Activated CD4-positive, alpha-beta T cell treated with anti-CD3 and anti-CD28 coated beads for 36 hours (primary cell): ENCODE results near the gene COMMD4. TPM values are rescaled to one million over a fixed set of nuclear protein-coding genes. Genes with fewer than 3 reads are reported as not detected.
"Not testable (repeated sequence)": the region's sequence is repeated elsewhere in the genome, so short reads cannot be mapped to it uniquely, and the experiment has no call there.

ENCODE experiments used
- ATAC-seq: fragments of 200-7000 bp; cut with Tn5 transposase; one replicate; pipeline ENCODE4 v1.10.0; 2021; ENCODE audit warnings: mild to moderate bottlenecking, moderate library complexity
- CTCF ChIA-PET: fragments of 350-600 bp; sonication (Branson Sonifier 250); formaldehyde crosslinking; loops from one replicate; lab custom pipeline; 2021; ENCODE audit warnings: antibody characterized with exemption; lab: Charles Lee
- POLR2A ChIA-PET: fragments of 350-600 bp; sonication (Branson Sonifier 250); formaldehyde crosslinking; loops from one replicate; lab custom pipeline; 2021; ENCODE audit warnings: antibody characterized with exemption, inconsistent platforms; lab: Charles Lee
- DNase-seq: peaks from one replicate; pipeline ENCODE4 v3.0.0-alpha.2; 2020
- H3K27ac Mint-ChIP-seq: one replicate; pipeline ENCODE4 v1.8.0; 2021; ENCODE audit warnings: mixed read lengths
- H3K27me3 Mint-ChIP-seq: one replicate; pipeline ENCODE4 v1.8.0; 2021; ENCODE audit warnings: mixed read lengths
- H3K36me3 Mint-ChIP-seq: one replicate; pipeline ENCODE4 v1.8.0; 2021; ENCODE audit warnings: low read depth, mixed read lengths
- H3K4me1 Mint-ChIP-seq: one replicate; pipeline ENCODE4 v1.8.0; 2021; ENCODE audit warnings: mixed read lengths
- H3K4me3 Mint-ChIP-seq: one replicate; pipeline ENCODE4 v1.8.0; 2021; ENCODE audit warnings: mild to moderate bottlenecking, moderate library complexity, mixed read lengths
- H3K9me3 Mint-ChIP-seq: one replicate; pipeline ENCODE4 v1.8.0; 2021; ENCODE audit warnings: low read depth, mixed read lengths
- intact Hi-C, 2 experiments: fragments of 100-400 bp; cut with DNase I in 1 of 2; cut with micrococcal nuclease in 1 of 2; formaldehyde crosslinking; loops; one replicate each; pipeline versions ENCODE4 v1.14.2 to v1.15.1; 2022 to 2024; cut with DNase I, micrococcal nuclease
- total RNA-seq, 2 experiments: library from RNA; stranded (reverse); gene quantifications; one replicate each; pipeline ENCODE4 v1.2.3, GENCODE V29; 2021

COMMD4 gene
- total RNA-seq, result 10 to 100 TPM; 47.1 to 67.8 TPM

DNA sequence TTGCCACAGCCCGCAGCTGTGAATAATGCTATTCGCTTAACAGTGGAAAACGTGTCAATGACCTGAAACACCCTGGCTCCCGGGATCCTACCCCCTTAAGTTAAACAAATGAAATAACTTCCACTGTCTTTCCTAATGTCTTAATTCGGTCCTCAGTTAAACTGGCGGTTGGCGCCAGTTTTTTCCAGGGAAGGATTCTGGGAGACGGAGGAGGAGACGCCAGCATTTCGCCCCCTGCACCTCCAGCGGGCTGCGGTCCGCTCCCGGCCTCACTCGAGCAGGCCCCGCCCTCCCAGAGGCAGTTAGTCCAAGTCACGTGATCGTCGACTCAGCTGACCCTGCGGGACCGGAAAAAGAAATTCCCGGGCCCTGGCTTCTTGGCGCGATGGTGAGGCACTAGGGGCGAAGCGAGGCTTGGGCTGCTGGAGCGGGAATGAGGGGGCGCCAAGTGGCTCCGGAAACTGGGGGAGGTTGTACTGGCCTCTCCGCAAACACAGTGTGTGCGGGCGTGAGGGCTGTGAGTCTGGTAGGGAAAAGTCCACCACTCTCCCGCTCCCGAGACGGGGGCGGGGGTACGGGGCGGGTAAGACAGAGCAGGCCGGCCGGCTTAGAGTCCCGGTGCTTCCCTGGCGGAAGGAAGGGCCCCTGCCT, at the start of gene COMMD4:
Gene COMMD4, plus strand, starts transcription at position 359 of the 651 bp plus-strand sequence. Its CDS starts 27 bp downstream, at position 386.
- intact Hi-C loops, result loop anchor here in 1 of 2 experiments (1.0 kb wide), 4 partner anchors 32 to 313 kb away; partner anchors contain the start of genes C15orf39, MAN2C1 and PPCDC

DNA sequence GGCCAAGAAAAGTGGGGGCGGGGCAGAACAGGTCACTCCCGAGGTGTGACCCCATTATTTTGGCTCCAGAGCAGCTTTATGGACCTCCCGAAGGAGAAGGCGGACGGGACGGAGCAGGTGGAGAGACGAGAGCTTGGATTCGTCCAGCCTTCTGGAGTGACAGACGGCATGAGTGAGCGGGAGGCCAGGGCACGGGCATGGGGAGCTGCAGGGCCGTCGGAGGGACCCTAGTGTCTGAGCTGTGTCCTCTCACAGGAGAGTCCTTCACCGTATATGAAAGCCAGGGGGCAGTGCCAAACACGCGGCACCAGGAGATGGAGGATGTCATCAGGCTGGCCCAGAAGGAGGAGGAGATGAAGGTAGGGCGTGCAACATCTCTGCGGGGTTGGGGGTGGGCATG, 42.2 kb upstream of the COMMD4 start:
- H3K4me1 Mint-ChIP-seq, POLR2A ChIA-PET, H3K4me3 Mint-ChIP-seq, DNase-seq, H3K36me3 Mint-ChIP-seq, H3K27ac Mint-ChIP-seq, ATAC-seq, intact Hi-C loops, H3K9me3 Mint-ChIP-seq, CTCF ChIA-PET, H3K27me3 Mint-ChIP-seq: not testable (repeated sequence)

More for the DNA sequence above, at the start of gene COMMD4:
- ATAC-seq (peak; percentile 88), DNase-seq (peak; percentile 95)
- CTCF ChIA-PET, result interaction anchor here (0.9 to 2.1 kb wide), 2 partner anchors 32 kb away, joined by 6 to 10 read pairs; no protein-coding TSS in a partner anchor
- Mint-ChIP-seq H3K9me3 (no peaks in the 10 kb centered on the region), H3K36me3 (peaks cover 6% of the 10 kb centered on the region), H3K4me1 (peaks cover 12% of the 10 kb centered on the region), H3K27ac (peak within 1 kb of the TSS; percentile 88), H3K27me3 (no peaks in the 10 kb centered on the region), H3K4me3 (peak within 1 kb of the TSS; percentile 94)
- POLR2A ChIA-PET, result interaction anchor here (0.7 kb wide), 1 partner anchor 15 kb away, joined by 3 read pairs; no protein-coding TSS in a partner anchor

DNA sequence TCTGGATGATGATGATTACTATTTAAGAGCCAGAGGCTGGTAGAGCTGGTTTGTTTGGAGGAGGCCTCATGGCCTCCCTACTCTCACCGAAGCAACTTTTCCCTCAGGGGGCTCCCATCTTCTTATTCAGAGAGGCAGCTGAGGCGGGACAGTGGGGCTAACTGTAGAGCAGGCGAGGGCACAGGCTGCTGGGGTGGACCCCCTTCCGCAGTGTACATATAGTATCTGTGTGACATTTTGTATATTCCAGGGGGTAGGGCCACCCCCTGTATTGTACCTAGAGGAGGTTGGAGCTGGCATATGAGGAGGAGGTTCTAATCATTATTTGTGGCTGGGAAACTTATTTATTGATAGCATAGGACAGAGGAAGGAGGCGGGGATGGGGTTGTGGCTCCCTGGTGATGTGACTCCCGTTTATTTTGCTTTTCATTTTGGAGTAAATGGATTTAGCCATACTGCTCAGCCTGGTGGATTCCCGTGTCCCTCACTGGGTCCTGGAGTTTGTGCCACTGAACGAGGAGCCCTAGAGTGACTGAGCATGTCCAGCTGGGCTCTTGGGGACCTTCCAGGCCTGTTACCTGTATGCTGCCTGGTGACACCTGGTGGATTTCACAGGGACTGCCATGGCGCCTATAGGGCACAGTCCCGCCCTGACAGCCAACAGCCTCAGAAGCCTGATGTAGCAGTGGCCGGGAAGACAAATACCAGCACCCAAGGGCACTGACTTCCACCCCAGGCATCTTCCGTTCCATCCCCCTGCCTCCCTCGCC, 37.1 kb upstream of the COMMD4 start:
- DNase-seq, H3K36me3 Mint-ChIP-seq, H3K4me1 Mint-ChIP-seq, H3K27me3 Mint-ChIP-seq, intact Hi-C loops, CTCF ChIA-PET, H3K4me3 Mint-ChIP-seq, H3K9me3 Mint-ChIP-seq, H3K27ac Mint-ChIP-seq: not testable (repeated sequence)
- POLR2A ChIA-PET, result interaction anchor here (0.6 kb wide), 1 partner anchor 479 kb away, joined by 6 read pairs; no protein-coding TSS in a partner anchor
- peak; percentile 98 for ATAC-seq

DNA sequence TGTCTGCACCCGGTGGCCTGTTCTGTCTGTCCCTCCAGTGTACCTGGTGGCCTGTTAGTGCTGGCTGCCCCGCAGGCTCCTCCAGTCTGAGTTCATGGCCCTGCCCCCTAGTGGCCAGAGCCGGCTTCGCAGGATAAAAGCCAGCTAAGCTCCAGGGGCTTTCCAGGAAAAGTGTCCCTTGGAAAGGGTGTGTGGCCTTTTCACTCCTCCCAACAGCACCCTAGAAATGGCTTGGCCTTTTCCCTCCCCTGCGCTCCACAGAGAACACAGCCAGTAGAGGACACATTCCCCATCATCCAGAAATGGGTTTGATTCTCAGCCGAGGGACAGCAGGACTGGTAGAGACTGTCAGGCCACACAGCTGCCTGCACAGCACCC, 36.6 kb upstream of the COMMD4 start:
- H3K27me3 Mint-ChIP-seq, H3K36me3 Mint-ChIP-seq, H3K9me3 Mint-ChIP-seq, CTCF ChIA-PET, H3K4me3 Mint-ChIP-seq, intact Hi-C loops, H3K4me1 Mint-ChIP-seq, POLR2A ChIA-PET, H3K27ac Mint-ChIP-seq: not testable (repeated sequence)
- ATAC-seq, result peak; percentile 96
- peak; percentile 79 for DNase-seq

DNA sequence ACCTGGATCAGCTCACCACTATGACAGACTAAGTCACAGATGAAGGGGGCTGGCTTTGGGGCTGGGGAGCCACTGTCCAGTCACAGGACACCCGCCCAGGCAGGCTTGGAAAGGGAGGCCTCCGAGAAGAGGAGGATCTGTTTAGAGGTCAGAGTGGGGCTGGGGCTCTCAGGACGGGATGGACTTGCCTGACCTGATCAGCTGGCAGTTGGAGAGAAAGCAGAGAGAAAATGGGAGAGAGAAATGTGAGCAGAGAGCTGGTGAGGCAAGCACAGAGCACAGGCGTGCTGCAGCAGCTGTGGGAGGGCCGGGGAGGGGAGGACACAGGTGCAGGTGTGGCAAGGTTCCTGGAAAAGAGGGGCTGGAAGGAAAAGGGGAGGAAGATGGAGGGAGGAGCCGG, 35.8 kb upstream of the COMMD4 start:
- ATAC-seq, POLR2A ChIA-PET: not testable (repeated sequence)

DNA sequence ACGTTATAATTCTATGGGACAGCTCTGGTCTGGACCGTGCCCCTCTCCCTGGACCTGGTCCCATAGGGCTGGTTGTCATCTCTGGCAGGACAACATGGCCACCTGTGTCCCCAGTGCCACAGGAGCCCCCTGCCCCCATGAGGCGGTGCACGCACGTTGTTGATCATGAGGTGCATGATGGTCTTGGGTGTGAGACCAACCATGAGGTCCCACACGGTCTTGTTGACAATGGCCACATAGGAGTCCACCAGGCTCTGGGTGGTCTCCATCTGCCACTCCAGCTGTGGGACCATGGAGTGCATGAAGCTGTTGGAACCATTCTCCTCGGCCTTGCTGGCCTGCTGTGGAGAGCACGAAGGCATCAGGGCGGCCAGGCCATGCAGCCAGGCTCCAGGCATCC, 33.5 kb upstream of the COMMD4 start:
- no peak overlapping the region for H3K4me3 Mint-ChIP-seq
- no peaks in the 10 kb centered on the region for H3K36me3 Mint-ChIP-seq
- ATAC-seq, result no peak
- CTCF ChIA-PET, result no interaction called here
- DNase-seq, result no peak
- H3K27me3 Mint-ChIP-seq, result peaks cover 15% of the 10 kb centered on the region
- intact Hi-C loops, result no loop called here
- POLR2A ChIA-PET, result no interaction called here
- no peaks in the 10 kb centered on the region for H3K9me3 Mint-ChIP-seq
- H3K27ac Mint-ChIP-seq, result no peak overlapping the region
- H3K4me1 Mint-ChIP-seq, result no peaks in the 10 kb centered on the region

More for the DNA sequence above, 35.8 kb upstream of the COMMD4 start:
- DNase-seq, intact Hi-C loops, H3K4me3 Mint-ChIP-seq, H3K27me3 Mint-ChIP-seq, H3K4me1 Mint-ChIP-seq, H3K9me3 Mint-ChIP-seq, H3K36me3 Mint-ChIP-seq, H3K27ac Mint-ChIP-seq: not testable (repeated sequence)
- CTCF ChIA-PET, result interaction anchor here (0.7 kb wide), 1 partner anchor 66 kb away, joined by 3 read pairs; no protein-coding TSS in a partner anchor

- H3K27ac Mint-ChIP-seq, intact Hi-C loops, H3K4me1 Mint-ChIP-seq, DNase-seq, H3K9me3 Mint-ChIP-seq, H3K36me3 Mint-ChIP-seq, CTCF ChIA-PET, H3K4me3 Mint-ChIP-seq, POLR2A ChIA-PET, ATAC-seq: not testable (repeated sequence)
- H3K27me3 Mint-ChIP-seq, result peaks cover 17% of the 10 kb centered on the region
Observed at GRCh38 chr15:75302753-75303152, 33.1 kb upstream of the COMMD4 start.

- Mint-ChIP-seq H3K4me3 (no peak overlapping the region), H3K27me3 (peaks cover 23% of the 10 kb centered on the region), H3K4me1 (no peaks in the 10 kb centered on the region), H3K27ac (no peak overlapping the region), H3K36me3 (no peaks in the 10 kb centered on the region), H3K9me3 (no peaks in the 10 kb centered on the region)
- CTCF ChIA-PET, result interaction anchor here (0.9 kb wide), 1 partner anchor 97 kb away, joined by 4 read pairs; no protein-coding TSS in a partner anchor
- DNase-seq (no peak), ATAC-seq (no peak)
- intact Hi-C loops, result no loop called here
- POLR2A ChIA-PET, result no interaction called here
Observed at GRCh38 chr15:75306188-75306587, 29.7 kb upstream of the COMMD4 start.

GRCh38 chr15:75307778-75308390, 28.0 kb upstream of the COMMD4 start:
- Mint-ChIP-seq H3K9me3 (no peaks in the 10 kb centered on the region), H3K27me3 (peaks cover 23% of the 10 kb centered on the region), H3K27ac (no peak overlapping the region), H3K4me3 (no peak overlapping the region), H3K4me1 (peaks cover 3% of the 10 kb centered on the region), H3K36me3 (no peaks in the 10 kb centered on the region)
- ChIA-PET POLR2A (no interaction called here), CTCF (interaction anchor here (0.7 kb wide), 1 partner anchor 235 kb away, joined by 3 read pairs; no protein-coding TSS in a partner anchor)
- peak; percentile 50 for DNase-seq
- intact Hi-C loops, result no loop called here
- ATAC-seq, result peak; percentile 33

GRCh38 chr15:75309711-75310110, 26.2 kb upstream of the COMMD4 start:
- Mint-ChIP-seq H3K27ac (no peak overlapping the region), H3K4me1 (peaks cover 3% of the 10 kb centered on the region), H3K9me3 (no peaks in the 10 kb centered on the region), H3K36me3 (no peaks in the 10 kb centered on the region), H3K4me3 (no peak overlapping the region), H3K27me3 (peaks cover 16% of the 10 kb centered on the region)
- DNase-seq (no peak), ATAC-seq (no peak)
- POLR2A ChIA-PET, result no interaction called here
- intact Hi-C loops, result loop anchor here in 1 of 2 experiments (5.0 kb wide), 1 partner anchor 77 kb away; no protein-coding TSS in a partner anchor
- CTCF ChIA-PET, result no interaction called here

DNA sequence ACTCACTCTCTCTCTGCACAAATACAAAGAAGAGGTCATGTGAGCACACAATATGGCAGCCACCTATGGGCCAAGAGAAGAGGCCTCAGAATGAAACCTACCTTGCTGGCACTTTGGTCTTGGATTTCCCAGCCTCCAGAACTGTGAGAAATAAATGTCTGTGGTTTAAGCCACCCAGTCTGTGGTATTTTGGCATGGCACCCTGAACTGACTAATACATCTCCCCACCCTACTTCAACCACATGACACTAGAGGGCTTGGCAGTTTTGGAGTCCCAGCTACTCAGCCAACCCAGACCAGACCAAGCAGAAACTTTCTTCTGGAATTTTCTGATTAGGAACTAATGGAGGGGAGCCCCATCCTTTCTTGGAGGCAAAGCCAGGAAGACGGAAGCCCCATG, 23.3 kb upstream of the COMMD4 start:
- not testable (repeated sequence) for H3K4me3 Mint-ChIP-seq
- intact Hi-C loops, result loop anchor here in 1 of 2 experiments (5.0 kb wide), 1 partner anchor 80 kb away; no protein-coding TSS in a partner anchor

More for the DNA sequence above, 23.3 kb upstream of the COMMD4 start:
- H3K9me3 Mint-ChIP-seq, H3K4me1 Mint-ChIP-seq, H3K36me3 Mint-ChIP-seq, ATAC-seq, H3K27me3 Mint-ChIP-seq, H3K27ac Mint-ChIP-seq, POLR2A ChIA-PET: not testable (repeated sequence)
- DNase-seq, result peak; percentile 13
- CTCF ChIA-PET, result interaction anchor here (0.6 kb wide), 1 partner anchor 68 kb away, joined by 4 read pairs; no protein-coding TSS in a partner anchor
